Stimulated activated CD4-positive, alpha-beta T cell treated with anti-CD3 and anti-CD28 coated beads, Interleukin-15, amount 100 ng/mL, for 1 hour (primary cell): ENCODE results near the gene PHF10.

Experiments
- DNase-seq, 2 donors: peaks; one replicate each; pipeline ENCODE4 v3.0.0-alpha.2; 2020; ENCODE audit warnings: low read depth in 1 of 2, low spot score in 1 of 2

PHF10 gene

GRCh38 chr6:169678342-169678741 lies 46.0 kb downstream of the PHF10 start:
- no peak for DNase-seq

GRCh38 chr6:169677096-169677495 lies 47.2 kb downstream of the PHF10 start:
- no peak for DNase-seq

GRCh38 chr6:169675011-169675410 lies 49.3 kb downstream of the PHF10 start:
- DNase-seq, result no peak

GRCh38 chr6:169671563-169671962 lies 52.7 kb downstream of the PHF10 start:
- no peak for DNase-seq

- DNase-seq, result no peak
Observed at GRCh38 chr6:169669889-169670288, 54.4 kb downstream of the PHF10 start.

GRCh38 chr6:169669147-169669546 lies 55.2 kb downstream of the PHF10 start:
- DNase-seq, result no peak

- no peak for DNase-seq
Observed at GRCh38 chr6:169668203-169668847, 56.0 kb downstream of the PHF10 start.

- no peak for DNase-seq
Observed at GRCh38 chr6:169667716-169668115, 56.6 kb downstream of the PHF10 start.

GRCh38 chr6:169666441-169666840 lies 57.9 kb downstream of the PHF10 start:
- DNase-seq, result no peak

GRCh38 chr6:169665289-169665688 lies 59.0 kb downstream of the PHF10 start:
- no peak for DNase-seq

GRCh38 chr6:169664227-169664626 lies 60.1 kb downstream of the PHF10 start:
- DNase-seq, result no peak

GRCh38 chr6:169663468-169663867 lies 60.8 kb downstream of the PHF10 start:
- no peak for DNase-seq

- DNase-seq, result no peak
Observed at GRCh38 chr6:169661391-169661756, 62.9 kb downstream of the PHF10 start.

- DNase-seq, result no peak
Observed at GRCh38 chr6:169660751-169661390, 63.4 kb downstream of the PHF10 start.

- no peak for DNase-seq
Observed at GRCh38 chr6:169659820-169660610, 64.3 kb downstream of the PHF10 start.

GRCh38 chr6:169657284-169657610 lies 67.1 kb downstream of the PHF10 start:
- DNase-seq, result no peak

GRCh38 chr6:169656546-169657283 lies 67.6 kb downstream of the PHF10 start:
- no peak for DNase-seq

GRCh38 chr6:169654598-169655391 lies 69.5 kb downstream of the PHF10 start:
- peak; percentile 47 to 51 for DNase-seq
